G401 (cell line): Measurements from ENCODE around the gene TBC1D9B. TPM values are rescaled to one million over a fixed set of nuclear protein-coding genes. Genes with fewer than 3 reads are reported as not detected.
"Not testable (repeated sequence)": the region's sequence is repeated elsewhere in the genome, so short reads cannot be mapped to it uniquely, and the experiment has no call there.

ENCODE experiments used
- DNase-seq: peaks from one replicate; pipeline ENCODE4 v3.0.0-alpha.2; 2015; ENCODE audit warnings: low spot score
- in situ Hi-C: cut with HindIII; loops from 2 replicates; pipeline ENCODE4 v1.10.0; 2016; ENCODE audit warnings: low sequenced_read_pairs, mixed read lengths
- total RNA-seq: library from RNA; depleted of rRNA; stranded (reverse); fragments of >200 nt; shearing (Covaris generic); gene quantifications from 2 replicates; pipeline ENCODE4 v1.2.3, GENCODE V29; 2014

The TBC1D9B gene
- total RNA-seq, 1 experiment from 2014 or later: 58.0 TPM

- no peak for DNase-seq
- in situ Hi-C loops: no loop called here
Observed at GRCh38 chr5:179872828-179873575, 34.7 kb downstream of the TBC1D9B start.

GRCh38 chr5:179872055-179872827 is 35.5 kb downstream of the TBC1D9B start:
- no peak for DNase-seq
- in situ Hi-C loops: no loop called here

- DNase-seq, in situ Hi-C loops: not testable (repeated sequence)
Observed at GRCh38 chr5:179871533-179871932, 36.2 kb downstream of the TBC1D9B start.

GRCh38 chr5:179870952-179871351 is 36.7 kb downstream of the TBC1D9B start:
- no peak for DNase-seq
- in situ Hi-C loops: no loop called here

- DNase-seq: peak; percentile 82
- in situ Hi-C loops: no loop called here
Observed at GRCh38 chr5:179870403-179870903, 37.2 kb downstream of the TBC1D9B start.

GRCh38 chr5:179869641-179870402 is 37.9 kb downstream of the TBC1D9B start:
- peak; percentile 31 for DNase-seq
- in situ Hi-C loops: no loop called here

GRCh38 chr5:179869101-179869500 is 38.6 kb downstream of the TBC1D9B start:
- in situ Hi-C loops: no loop called here
- DNase-seq: no peak

- in situ Hi-C loops: no loop called here
- no peak for DNase-seq
Observed at GRCh38 chr5:179868541-179868940, 39.2 kb downstream of the TBC1D9B start.

GRCh38 chr5:179867476-179867875 is 40.2 kb downstream of the TBC1D9B start:
- in situ Hi-C loops: no loop called here
- no peak for DNase-seq

- no peak for DNase-seq
- in situ Hi-C loops: no loop called here
Observed at GRCh38 chr5:179867079-179867465, 40.6 kb downstream of the TBC1D9B start.

- in situ Hi-C loops: no loop called here
- DNase-seq: peak; percentile 51
Observed at GRCh38 chr5:179866241-179867078, 41.2 kb downstream of the TBC1D9B start.

- peak; percentile 47 for DNase-seq
- in situ Hi-C loops: no loop called here
Observed at GRCh38 chr5:179865491-179866240, 42.0 kb downstream of the TBC1D9B start.

GRCh38 chr5:179864686-179865085 is 43.0 kb downstream of the TBC1D9B start:
- no peak for DNase-seq
- in situ Hi-C loops: no loop called here

- no peak for DNase-seq
Observed at GRCh38 chr5:179863449-179864085, 44.1 kb downstream of the TBC1D9B start.

GRCh38 chr5:179862891-179863290 is 44.8 kb downstream of the TBC1D9B start:
- no peak for DNase-seq
- in situ Hi-C loops: no loop called here

More at GRCh38 chr5:179863449-179864085, 44.1 kb downstream of the TBC1D9B start:
- in situ Hi-C loops: no loop called here

- DNase-seq: no peak
- in situ Hi-C loops: no loop called here
Observed at GRCh38 chr5:179862296-179862695, 45.4 kb downstream of the TBC1D9B start.

- DNase-seq: peak; percentile 25
Observed at GRCh38 chr5:179860301-179860700, 47.4 kb downstream of the TBC1D9B start.

More at GRCh38 chr5:179860301-179860700, 47.4 kb downstream of the TBC1D9B start:
- in situ Hi-C loops: no loop called here
